Left forelimb (tissue), 1 donor: ENCODE results near the gene IRF8.
"Not testable (repeated sequence)": the region's sequence is repeated elsewhere in the genome, so short reads cannot be mapped to it uniquely, and the experiment has no call there.

ENCODE experiments used
- DNase-seq: peaks from one replicate; pipeline ENCODE4 v3.0.0-alpha.2; 2018; ENCODE audit warnings: low spot score

IRF8 gene

GRCh38 chr16:85892760-85893159, 6.2 kb upstream of the IRF8 start:
- no peak for DNase-seq

GRCh38 chr16:85894266-85894665, 4.7 kb upstream of the IRF8 start:
- no peak for DNase-seq

- DNase-seq = no peak
Observed at GRCh38 chr16:85897382-85897781, 1.6 kb upstream of the IRF8 start.

- DNase-seq = no peak
Observed at GRCh38 chr16:85899444-85899843, 482 bp downstream of the IRF8 start.

GRCh38 chr16:85900027-85900792, 1.2 kb downstream of the IRF8 start:
- no peak for DNase-seq

- no peak for DNase-seq
Observed at GRCh38 chr16:85901110-85901509, 2.1 kb downstream of the IRF8 start.

GRCh38 chr16:85901773-85902365, 2.9 kb downstream of the IRF8 start:
- no peak for DNase-seq

GRCh38 chr16:85902366-85903155, 3.6 kb downstream of the IRF8 start:
- no peak for DNase-seq

- DNase-seq = no peak
Observed at GRCh38 chr16:85903559-85903958, 4.6 kb downstream of the IRF8 start.

GRCh38 chr16:85905110-85906095, 6.4 kb downstream of the IRF8 start:
- no peak for DNase-seq

- DNase-seq = no peak
Observed at GRCh38 chr16:85906349-85906748, 7.4 kb downstream of the IRF8 start.

- DNase-seq = not testable (repeated sequence)
Observed at GRCh38 chr16:85907231-85907630, 8.3 kb downstream of the IRF8 start.

GRCh38 chr16:85908444-85908843, 9.5 kb downstream of the IRF8 start:
- DNase-seq = no peak

GRCh38 chr16:85908889-85909589, 10.1 kb downstream of the IRF8 start:
- no peak for DNase-seq

GRCh38 chr16:85909932-85910853, 11.2 kb downstream of the IRF8 start:
- DNase-seq = no peak

- DNase-seq = no peak
Observed at GRCh38 chr16:85910854-85911247, 11.9 kb downstream of the IRF8 start.

GRCh38 chr16:85911251-85911930, 12.4 kb downstream of the IRF8 start:
- DNase-seq = no peak

GRCh38 chr16:85912211-85912974, 13.4 kb downstream of the IRF8 start:
- DNase-seq = no peak

GRCh38 chr16:85913141-85913601, 14.2 kb downstream of the IRF8 start:
- DNase-seq = no peak
